HG03571 (cell line): ENCODE results near the gene SYT1.
"Not testable (repeated sequence)": the region's sequence is repeated elsewhere in the genome, so short reads cannot be mapped to it uniquely, and the experiment has no call there.

Experiments used
- ATAC-seq: cut with Tn5 transposase; IDR thresholded peaks from one replicate; pipeline ENCODE4 v1.9.1; 2021; ENCODE audit not compliant: unreplicated experiment

SYT1 gene

GRCh38 chr12:79203058-79203647 is 338.6 kb downstream of the SYT1 start:
- ATAC-seq = no peak

- no peak for ATAC-seq
Observed at GRCh38 chr12:79206871-79207270, 342.3 kb downstream of the SYT1 start.

- not testable (repeated sequence) for ATAC-seq
Observed at GRCh38 chr12:79210403-79210802, 345.8 kb downstream of the SYT1 start.

GRCh38 chr12:79217306-79217705 is 352.7 kb downstream of the SYT1 start:
- no peak for ATAC-seq

GRCh38 chr12:79223210-79223609 is 358.6 kb downstream of the SYT1 start:
- ATAC-seq = no peak

GRCh38 chr12:79223761-79224160 is 359.2 kb downstream of the SYT1 start:
- ATAC-seq = no peak

GRCh38 chr12:79227091-79227490 is 362.5 kb downstream of the SYT1 start:
- no peak for ATAC-seq

- no peak for ATAC-seq
Observed at GRCh38 chr12:79227646-79228045, 363.1 kb downstream of the SYT1 start.

GRCh38 chr12:79233341-79233781 is 368.8 kb downstream of the SYT1 start:
- no peak for ATAC-seq

GRCh38 chr12:79236920-79237319 is 372.3 kb downstream of the SYT1 start:
- ATAC-seq = no peak

- ATAC-seq = no peak
Observed at GRCh38 chr12:79238246-79238645, 373.7 kb downstream of the SYT1 start.

- no peak for ATAC-seq
Observed at GRCh38 chr12:79247494-79247893, 382.9 kb downstream of the SYT1 start.

- ATAC-seq = no peak
Observed at GRCh38 chr12:79250186-79250585, 385.6 kb downstream of the SYT1 start.

- no peak for ATAC-seq
Observed at GRCh38 chr12:79250960-79251755, 386.6 kb downstream of the SYT1 start.

GRCh38 chr12:79252358-79253075 is 387.9 kb downstream of the SYT1 start:
- ATAC-seq = no peak

GRCh38 chr12:79255288-79255687 is 390.7 kb downstream of the SYT1 start:
- ATAC-seq = no peak

GRCh38 chr12:79260923-79261322 is 396.3 kb downstream of the SYT1 start:
- no peak for ATAC-seq

- ATAC-seq = no peak
Observed at GRCh38 chr12:79262938-79263337, 398.4 kb downstream of the SYT1 start.

- no peak for ATAC-seq
Observed at GRCh38 chr12:79266343-79267144, 402.0 kb downstream of the SYT1 start.

- ATAC-seq = no peak
Observed at GRCh38 chr12:79267580-79267979, 403.0 kb downstream of the SYT1 start.

- ATAC-seq = no peak
Observed at GRCh38 chr12:79274501-79275064, 410.0 kb downstream of the SYT1 start.
